DND-41 (cell line): Measurements from ENCODE around the gene CD300LG.

Experiments used
- ATAC-seq: fragments of 200-7000 bp; cut with Tn5 transposase; 3 replicates; pipeline ENCODE4 v1.9.1; 2021; ENCODE audit warnings: low read depth; ENCODE audit not compliant: insufficient read depth
- DNase-seq: peaks from one replicate; pipeline ENCODE4 v3.0.0-alpha.2; 2020
- H2AFZ ChIP-seq: 2 replicates; pipeline ENCODE4 v1.6.0; 2012; ENCODE audit warnings: low read depth, low read length
- H3K27ac ChIP-seq: 2 replicates; pipeline ENCODE4 v1.5.1; 2012; ENCODE audit warnings: low read length, inconsistent platforms
- H3K27me3 ChIP-seq: fragments of 200-600 bp; sonication (generic); 2 replicates; pipeline ENCODE4 v1.6.0; 2012; ENCODE audit warnings: low read length, mild to moderate bottlenecking, inconsistent platforms; ENCODE audit not compliant: insufficient read depth, poor library complexity
- H3K36me3 ChIP-seq: 2 replicates; pipeline ENCODE4 v1.5.1; 2012; ENCODE audit warnings: low read length, inconsistent platforms; ENCODE audit not compliant: insufficient read depth
- H3K4me1 ChIP-seq: 2 replicates; pipeline ENCODE4 v1.5.1; 2012; ENCODE audit warnings: mild to moderate bottlenecking, low read length; ENCODE audit not compliant: insufficient read depth
- H3K4me2 ChIP-seq: 2 replicates; pipeline ENCODE4 v1.6.0; 2012; ENCODE audit warnings: mild to moderate bottlenecking, moderate library complexity, low read length, inconsistent platforms; ENCODE audit not compliant: insufficient read depth
- H3K4me3 ChIP-seq, 2 experiments: fragments of 200-600 bp in 1 of 2; shearing (Covaris generic) in 1 of 2; 2 replicates each; pipeline ENCODE4 v1.5.1; 2012 to 2016; ENCODE audit warnings: inconsistent platforms in 2 of 2, low read length in 2 of 2, mild to moderate bottlenecking in 2 of 2, low read depth in 1 of 2, moderate library complexity in 1 of 2
- H3K79me2 ChIP-seq: 2 replicates; pipeline ENCODE4 v1.6.0; 2012; ENCODE audit warnings: low read length, inconsistent platforms; ENCODE audit not compliant: insufficient read depth
- H3K9ac ChIP-seq: 2 replicates; pipeline ENCODE4 v1.6.0; 2012; ENCODE audit warnings: low read depth, mild to moderate bottlenecking, inconsistent platforms, low read length, moderate library complexity
- H3K9me3 ChIP-seq: 2 replicates; pipeline ENCODE4 v1.5.1; 2012; ENCODE audit warnings: low read length, moderate library complexity, mild to moderate bottlenecking, inconsistent platforms; ENCODE audit not compliant: insufficient read depth, severe bottlenecking
- H4K20me1 ChIP-seq: 2 replicates; pipeline ENCODE4 v1.6.0; 2012; ENCODE audit warnings: low read length; ENCODE audit not compliant: insufficient read depth
- EZH2 ChIP-seq: IDR thresholded peaks from 3 replicates; pipeline ENCODE4 v1.6.1; 2012; ENCODE audit warnings: borderline replicate concordance, low read depth, mild to moderate bottlenecking, moderate library complexity, low read length, inconsistent platforms; ENCODE audit not compliant: severe bottlenecking
- TF ChIP-seq, protein P1 (sequence below): IDR thresholded peaks from 2 replicates; pipeline ENCODE4 v1.5.1; 2012; ENCODE audit warnings: borderline replicate concordance, low read length, moderate library complexity, mild to moderate bottlenecking; ENCODE audit not compliant: poor library complexity, severe bottlenecking; ENCODE audit errors: extremely low read depth

CD300LG gene

DNA sequence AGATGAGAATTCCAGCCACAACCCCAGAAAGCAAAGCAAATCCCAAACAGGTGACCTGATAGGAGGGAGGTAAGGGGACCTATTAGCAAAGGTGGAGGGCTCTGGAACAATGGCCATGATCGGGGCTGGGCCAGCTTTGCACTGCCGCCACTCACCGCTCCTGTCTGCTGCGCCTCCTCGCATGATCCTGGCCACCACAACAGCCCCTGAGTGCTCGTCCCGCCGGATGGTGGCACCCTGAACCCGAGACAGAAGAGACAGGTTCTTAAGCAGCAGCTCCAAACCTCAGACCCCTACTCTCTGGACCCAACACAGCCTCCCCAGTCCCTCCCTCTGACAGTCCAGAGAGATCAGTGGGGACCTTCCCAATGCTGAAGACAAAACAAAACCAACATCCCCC lies 19.4 kb upstream of the CD300LG start:
- Histone ChIP-seq H2AFZ (no peak overlapping the region), H3K4me1 (no peaks in the 10 kb centered on the region), H3K27me3 (peaks cover 17% of the 10 kb centered on the region), H3K9ac (no peak overlapping the region), H3K27ac (no peak overlapping the region), H3K9me3 (no peaks in the 10 kb centered on the region), H3K4me2 (no peak overlapping the region), H3K36me3 (no peaks in the 10 kb centered on the region), H4K20me1 (no peaks in the 10 kb centered on the region), H3K4me3 (no peak overlapping the region), H3K79me2 (no peaks in the 10 kb centered on the region)
- TF ChIP-seq, protein P1, sequence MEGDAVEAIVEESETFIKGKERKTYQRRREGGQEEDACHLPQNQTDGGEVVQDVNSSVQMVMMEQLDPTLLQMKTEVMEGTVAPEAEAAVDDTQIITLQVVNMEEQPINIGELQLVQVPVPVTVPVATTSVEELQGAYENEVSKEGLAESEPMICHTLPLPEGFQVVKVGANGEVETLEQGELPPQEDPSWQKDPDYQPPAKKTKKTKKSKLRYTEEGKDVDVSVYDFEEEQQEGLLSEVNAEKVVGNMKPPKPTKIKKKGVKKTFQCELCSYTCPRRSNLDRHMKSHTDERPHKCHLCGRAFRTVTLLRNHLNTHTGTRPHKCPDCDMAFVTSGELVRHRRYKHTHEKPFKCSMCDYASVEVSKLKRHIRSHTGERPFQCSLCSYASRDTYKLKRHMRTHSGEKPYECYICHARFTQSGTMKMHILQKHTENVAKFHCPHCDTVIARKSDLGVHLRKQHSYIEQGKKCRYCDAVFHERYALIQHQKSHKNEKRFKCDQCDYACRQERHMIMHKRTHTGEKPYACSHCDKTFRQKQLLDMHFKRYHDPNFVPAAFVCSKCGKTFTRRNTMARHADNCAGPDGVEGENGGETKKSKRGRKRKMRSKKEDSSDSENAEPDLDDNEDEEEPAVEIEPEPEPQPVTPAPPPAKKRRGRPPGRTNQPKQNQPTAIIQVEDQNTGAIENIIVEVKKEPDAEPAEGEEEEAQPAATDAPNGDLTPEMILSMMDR: no peak
- no peak for TF ChIP-seq EZH2
- DNase-seq: no peak
- ATAC-seq: no peak

DNA sequence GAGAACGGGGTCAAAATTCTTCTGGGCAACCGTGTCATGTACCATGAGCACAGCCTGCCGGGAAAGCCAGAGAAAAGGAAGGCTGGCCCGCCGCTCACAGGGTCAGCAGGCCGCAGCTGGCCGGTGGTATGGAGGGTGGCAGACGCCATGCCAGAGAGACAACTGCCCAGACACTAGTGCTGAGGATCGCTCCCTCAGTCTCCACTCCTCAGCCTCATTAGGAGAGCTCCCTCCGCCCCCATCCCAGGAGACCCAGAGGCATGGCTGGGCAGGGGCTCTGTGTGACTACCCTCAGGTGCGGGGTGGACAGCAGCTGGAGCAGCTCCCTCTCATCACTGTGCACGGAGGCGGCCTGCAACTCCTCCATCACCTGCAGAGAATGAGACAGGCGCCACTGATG lies 17.2 kb upstream of the CD300LG start:
- Histone ChIP-seq H4K20me1 (no peaks in the 10 kb centered on the region), H3K9me3 (no peaks in the 10 kb centered on the region), H3K27me3 (peaks cover 17% of the 10 kb centered on the region), H3K36me3 (no peaks in the 10 kb centered on the region), H3K79me2 (no peaks in the 10 kb centered on the region), H3K27ac (no peak overlapping the region), H3K4me3 (no peak overlapping the region), H3K4me2 (no peak overlapping the region), H3K9ac (no peak overlapping the region), H2AFZ (no peak overlapping the region), H3K4me1 (no peaks in the 10 kb centered on the region)
- no peak for ATAC-seq
- no peak for TF ChIP-seq EZH2
- TF ChIP-seq, protein P1: no peak
- DNase-seq: no peak

DNA sequence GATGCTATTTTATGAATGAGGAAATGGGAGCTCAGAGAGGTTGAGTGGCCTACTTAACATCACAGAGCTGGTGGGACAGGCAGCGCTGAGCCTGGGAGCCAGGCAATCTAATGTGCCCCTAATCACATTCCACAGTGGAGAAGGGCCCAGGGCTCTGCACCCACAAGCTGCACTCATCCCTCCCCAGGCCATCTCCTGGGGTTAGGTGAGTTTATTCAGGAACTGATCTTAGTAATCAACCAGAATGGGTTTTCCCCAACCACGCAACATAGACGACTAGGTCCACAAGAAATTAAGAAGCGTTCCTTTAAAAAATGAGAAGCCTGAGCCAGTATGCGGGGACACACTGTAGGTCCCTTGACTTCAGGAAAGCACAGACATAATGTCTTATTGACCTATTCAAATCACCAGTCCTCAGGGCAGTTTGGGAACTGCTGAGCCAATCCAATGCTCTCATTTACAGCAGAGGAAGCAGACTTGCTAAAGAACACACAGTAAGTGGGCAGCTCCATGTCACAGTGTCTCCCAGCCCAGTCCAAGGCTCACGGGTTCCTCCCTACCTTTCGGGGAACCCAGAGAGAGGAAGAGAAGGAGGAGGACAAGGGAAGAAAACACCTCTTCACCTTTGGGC lies 16.4 kb upstream of the CD300LG start:
- H3K27me3 ChIP-seq: peaks cover 17% of the 10 kb centered on the region
- H3K9ac ChIP-seq: no peak overlapping the region
- ATAC-seq: no peak
- no peaks in the 10 kb centered on the region for H3K36me3 ChIP-seq
- H4K20me1 ChIP-seq: no peaks in the 10 kb centered on the region
- no peak overlapping the region for H3K4me2 ChIP-seq
- DNase-seq: no peak
- no peak overlapping the region for H3K27ac ChIP-seq
- no peaks in the 10 kb centered on the region for H3K4me1 ChIP-seq
- TF ChIP-seq EZH2: no peak
- TF ChIP-seq, protein P1: no peak
- no peaks in the 10 kb centered on the region for H3K9me3 ChIP-seq
- no peak overlapping the region for H3K4me3 ChIP-seq
- H3K79me2 ChIP-seq: no peaks in the 10 kb centered on the region
- no peak overlapping the region for H2AFZ ChIP-seq
